Measurements from ENCODE around the gene MSX1. TPM values are rescaled to one million over a fixed set of nuclear protein-coding genes. Genes with fewer than 3 reads are reported as not detected.

MSX1 gene
- total RNA-seq, 1 experiment from 2014 or later, result 59.9 TPM

GRCh38 chr4:4869731-4870571, 10.5 kb downstream of the MSX1 start (continued):
- TF ChIP-seq SRF (IDR thresholded peaks at IDR 0.05; ENCODE audit: low read depth), result no peak
- no peak for TF ChIP-seq CBX3 (IDR thresholded peaks at IDR 0.05; ENCODE audit: low read depth)
- no peak for TF ChIP-seq ZNF274 (IDR thresholded peaks at IDR 0.05; ENCODE audit: low read depth, low read length)
- no peak for TF ChIP-seq ZFX (IDR thresholded peaks at IDR 0.05)

DNA sequence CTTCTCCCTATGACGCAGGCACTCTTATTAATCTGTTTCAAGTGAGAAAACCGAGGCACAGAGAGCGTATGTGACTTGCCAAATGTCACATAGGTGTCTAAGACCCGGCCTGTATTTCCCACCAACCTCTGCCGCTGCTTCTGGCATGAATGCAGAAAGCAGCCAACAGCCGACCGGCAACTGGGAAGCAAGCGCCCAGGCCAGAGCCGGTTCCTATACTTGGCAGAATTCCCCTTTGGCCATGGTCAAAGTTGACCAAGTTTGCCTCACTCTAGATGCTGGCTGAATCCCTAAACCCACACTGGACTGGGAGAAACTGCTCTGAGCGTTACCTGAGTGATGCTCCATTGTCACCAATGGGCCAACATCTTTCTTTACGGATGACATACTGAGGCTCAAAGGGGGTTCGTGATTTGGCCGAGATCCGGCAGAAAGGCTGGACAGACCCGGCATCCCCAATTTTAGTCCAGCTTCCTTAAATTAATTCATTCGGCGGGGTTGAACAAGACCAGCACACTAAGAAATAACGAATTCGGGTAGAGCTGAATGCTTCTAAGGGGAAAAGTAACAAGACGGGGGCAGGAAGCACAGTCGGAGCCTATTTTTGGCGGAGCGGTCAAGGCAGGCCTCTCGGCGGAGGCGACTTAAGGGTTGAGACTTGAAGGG, 11.2 kb downstream of the MSX1 start:
- CTCF ChIA-PET, result no interaction called here
- no peaks in the 10 kb centered on the region for H4K20me1 ChIP-seq (ENCODE audit: insufficient read depth)
- TF ChIP-seq, protein P1, sequence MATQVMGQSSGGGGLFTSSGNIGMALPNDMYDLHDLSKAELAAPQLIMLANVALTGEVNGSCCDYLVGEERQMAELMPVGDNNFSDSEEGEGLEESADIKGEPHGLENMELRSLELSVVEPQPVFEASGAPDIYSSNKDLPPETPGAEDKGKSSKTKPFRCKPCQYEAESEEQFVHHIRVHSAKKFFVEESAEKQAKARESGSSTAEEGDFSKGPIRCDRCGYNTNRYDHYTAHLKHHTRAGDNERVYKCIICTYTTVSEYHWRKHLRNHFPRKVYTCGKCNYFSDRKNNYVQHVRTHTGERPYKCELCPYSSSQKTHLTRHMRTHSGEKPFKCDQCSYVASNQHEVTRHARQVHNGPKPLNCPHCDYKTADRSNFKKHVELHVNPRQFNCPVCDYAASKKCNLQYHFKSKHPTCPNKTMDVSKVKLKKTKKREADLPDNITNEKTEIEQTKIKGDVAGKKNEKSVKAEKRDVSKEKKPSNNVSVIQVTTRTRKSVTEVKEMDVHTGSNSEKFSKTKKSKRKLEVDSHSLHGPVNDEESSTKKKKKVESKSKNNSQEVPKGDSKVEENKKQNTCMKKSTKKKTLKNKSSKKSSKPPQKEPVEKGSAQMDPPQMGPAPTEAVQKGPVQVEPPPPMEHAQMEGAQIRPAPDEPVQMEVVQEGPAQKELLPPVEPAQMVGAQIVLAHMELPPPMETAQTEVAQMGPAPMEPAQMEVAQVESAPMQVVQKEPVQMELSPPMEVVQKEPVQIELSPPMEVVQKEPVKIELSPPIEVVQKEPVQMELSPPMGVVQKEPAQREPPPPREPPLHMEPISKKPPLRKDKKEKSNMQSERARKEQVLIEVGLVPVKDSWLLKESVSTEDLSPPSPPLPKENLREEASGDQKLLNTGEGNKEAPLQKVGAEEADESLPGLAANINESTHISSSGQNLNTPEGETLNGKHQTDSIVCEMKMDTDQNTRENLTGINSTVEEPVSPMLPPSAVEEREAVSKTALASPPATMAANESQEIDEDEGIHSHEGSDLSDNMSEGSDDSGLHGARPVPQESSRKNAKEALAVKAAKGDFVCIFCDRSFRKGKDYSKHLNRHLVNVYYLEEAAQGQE (IDR thresholded peaks at IDR 0.05; ENCODE audit: low read depth), result no peak
- TF ChIP-seq, protein P2, sequence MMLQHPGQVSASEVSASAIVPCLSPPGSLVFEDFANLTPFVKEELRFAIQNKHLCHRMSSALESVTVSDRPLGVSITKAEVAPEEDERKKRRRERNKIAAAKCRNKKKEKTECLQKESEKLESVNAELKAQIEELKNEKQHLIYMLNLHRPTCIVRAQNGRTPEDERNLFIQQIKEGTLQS (IDR thresholded peaks at IDR 0.05), result no peak
- TF ChIP-seq CEBPB (IDR thresholded peaks at IDR 0.05; ENCODE audit: low read depth), result no peak
- TF ChIP-seq EZH2 (IDR thresholded peaks at IDR 0.05), result no peak
- TF ChIP-seq POLR2A (IDR thresholded peaks at IDR 0.05; ENCODE audit: borderline replicate concordance, extremely low read depth, insufficient read depth, insufficient read length), result no peak
- no peak for TF ChIP-seq ELF1 (IDR thresholded peaks at IDR 0.05; ENCODE audit: borderline replicate concordance, low read depth)
- no peak for TF ChIP-seq MAX (IDR thresholded peaks at IDR 0.05)
- TF ChIP-seq ZNF274 (IDR thresholded peaks at IDR 0.05; ENCODE audit: low read depth, low read length), result no peak
- TF ChIP-seq YY1 (IDR thresholded peaks at IDR 0.05; ENCODE audit: extremely low read depth, insufficient replicate concordance, low read depth, low read length), result no peak
- no peak for TF ChIP-seq SIN3A (IDR thresholded peaks at IDR 0.05; ENCODE audit: low read depth)
- TF ChIP-seq CTCF (IDR thresholded peaks at IDR 0.05 in 2 of 3, conservative IDR thresholded peaks at IDR 0.05 in 1 of 3; ENCODE audit: borderline replicate concordance in 1 of 3, insufficient read depth in 1 of 3, low read depth in 2 of 3, low read length in 2 of 3), result no peak
- TF ChIP-seq EZH2phosphoT487 (IDR thresholded peaks at IDR 0.05; ENCODE audit: borderline replicate concordance), result no peak
- TF ChIP-seq FOSL1 (IDR thresholded peaks at IDR 0.05; ENCODE audit: low read depth), result no peak
- TF ChIP-seq TCF7L2 (IDR thresholded peaks at IDR 0.05; ENCODE audit: borderline replicate concordance, extremely low read depth, insufficient read depth, insufficient read length), result no peak
- no peak for TF ChIP-seq SP1 (IDR thresholded peaks at IDR 0.05; ENCODE audit: low read depth)
- no peak for TF ChIP-seq CBX3 (IDR thresholded peaks at IDR 0.05; ENCODE audit: low read depth)
- TF ChIP-seq POLR2AphosphoS5 (IDR thresholded peaks at IDR 0.05; ENCODE audit: low read depth, low read length), result no peak

More for the DNA sequence above, 11.2 kb downstream of the MSX1 start:
- BruUV-seq (replicated peaks), result no TSS peak
- Histone ChIP-seq H3K27ac (ENCODE audit: low read depth, low read length) (no peak overlapping the region), H3K4me3 (replicated peaks in 1 of 2; ENCODE audit: low read depth in 1 of 2, low read length in 2 of 2) (no peak overlapping the region), H3K4me2 (ENCODE audit: low read length) (no peak overlapping the region), H3K9me3 (ENCODE audit: control insufficient read depth in 1 of 2, insufficient read depth in 1 of 2, low read depth in 1 of 2, low read length in 2 of 2) (no peaks in the 10 kb centered on the region), H3K4me1 (ENCODE audit: control insufficient read depth in 1 of 2, insufficient read depth in 2 of 2, low read length in 2 of 2) (peaks cover 0 to 4% of the 10 kb centered on the region in 2 experiments; a peak in 1 of 4 replicates), H3K9ac (ENCODE audit: low read length) (no peak overlapping the region), H3K27me3 (ENCODE audit: insufficient read depth, low read length) (no peaks in the 10 kb centered on the region), H2AFZ (ENCODE audit: low read depth, low read length, poor library complexity, severe bottlenecking) (no peak overlapping the region), H3K79me2 (ENCODE audit: insufficient read depth, low read length) (no peaks in the 10 kb centered on the region), H3K36me3 (ENCODE audit: control insufficient read depth in 1 of 2, insufficient read depth in 2 of 2, low read length in 2 of 2) (no peaks in the 10 kb centered on the region), H3K9me2 (ENCODE audit: insufficient read depth) (no peaks in the 10 kb centered on the region)
- no peak for ATAC-seq
- intact Hi-C loops (cut with micrococcal nuclease), result no loop called here
- ChIA-PET POLR2A (no interaction called here), RAD21 (ENCODE audit: low non-redundant PET in 1 of 2, low total read pairs in 2 of 2, uncharacterized antibody in 2 of 2, unreplicated experiment in 2 of 2) (interaction anchor here in 1 of 2 experiments (1.0 kb wide), 1 partner anchor 390 kb away, joined by 4 read pairs; no protein-coding TSS in a partner anchor)
- DNase-seq (ENCODE audit: low read depth, low spot score), result no peak

All from HCT116 (cell line).